Glomerular endothelial cell (primary cell): ENCODE results near the gene FXYD7. TPM values are rescaled to one million over a fixed set of nuclear protein-coding genes. Genes with fewer than 3 reads are reported as not detected.
"Not testable (repeated sequence)": the region's sequence is repeated elsewhere in the genome, so short reads cannot be mapped to it uniquely, and the experiment has no call there.

Experiments used
- DNase-seq: peaks from one replicate; pipeline ENCODE4 v3.0.0-alpha.2; 2011; ENCODE audit warnings: low read depth, low spot score; ENCODE audit errors: extremely low read depth
- total RNA-seq: library from RNA; depleted of rRNA; stranded (reverse); fragments of >200 nt; gene quantifications from 2 replicates; pipeline ENCODE4 v1.2.3, GENCODE V29; 2015

Gene FXYD7
- total RNA-seq, 1 donor from 2014 or later = not detected

- DNase-seq = no peak
These were observed 337 bp upstream of the FXYD7 start for GRCh38 chr19:35142606-35143230.

DNA sequence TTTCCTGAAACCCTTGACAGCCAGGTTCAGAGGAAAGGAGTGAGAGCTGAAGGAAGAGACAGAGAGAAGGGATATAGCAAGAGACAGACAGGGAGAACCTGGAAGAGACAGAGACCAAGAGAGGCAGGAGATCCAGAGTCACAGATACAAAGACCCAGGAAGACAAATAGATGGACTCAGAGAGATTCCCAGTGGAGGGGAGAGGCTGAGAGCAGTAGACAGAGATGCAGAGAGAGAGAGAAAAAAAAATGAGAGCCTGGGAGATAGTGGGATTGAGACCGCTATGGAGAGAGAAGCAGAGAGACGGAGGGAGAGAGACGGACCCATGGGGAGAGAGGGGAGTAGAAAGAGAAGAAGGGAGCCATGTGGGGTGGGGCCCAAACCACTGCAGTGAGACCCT is 763 bp downstream of the FXYD7 start:
- DNase-seq = no peak

DNA sequence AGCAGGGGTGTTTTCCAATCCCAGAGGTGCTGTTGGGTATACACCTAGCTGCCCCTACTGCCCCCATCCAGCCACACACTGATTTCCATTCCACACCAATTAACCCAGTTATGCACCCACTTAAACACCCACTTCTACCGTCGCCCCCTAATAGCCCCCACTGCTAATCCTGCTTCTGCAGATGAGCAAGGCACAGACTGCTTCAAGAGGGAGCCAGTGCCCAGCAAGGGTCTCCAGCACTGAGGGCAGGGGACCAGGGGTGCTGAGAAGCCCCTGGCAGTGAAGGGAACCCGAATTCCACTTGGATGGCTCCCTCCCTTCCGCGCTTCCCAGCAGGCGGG is 1.2 kb downstream of the FXYD7 start:
- DNase-seq = no peak

- no peak for DNase-seq
These were observed 1.8 kb downstream of the FXYD7 start for GRCh38 chr19:35144600-35145436.

- DNase-seq = no peak
These were observed 3.8 kb downstream of the FXYD7 start for GRCh38 chr19:35146746-35147459.

DNA sequence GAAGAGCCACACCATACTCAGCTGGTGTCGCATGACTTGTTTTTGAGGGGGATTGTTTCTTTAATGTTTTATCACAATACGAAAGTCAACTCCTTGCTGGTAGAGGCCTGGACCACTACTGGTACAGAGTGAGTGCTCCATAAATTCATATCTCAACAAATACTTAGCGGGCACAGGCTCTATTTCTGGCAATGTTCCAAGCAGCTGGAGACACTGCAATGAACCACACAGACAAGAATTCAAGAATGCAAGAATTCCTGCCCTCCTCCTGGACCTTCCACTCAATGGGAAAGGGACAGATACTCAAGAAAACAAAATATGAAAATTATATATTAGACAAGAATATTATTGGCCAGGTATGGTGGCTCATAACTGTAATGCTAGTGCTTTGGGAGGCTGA is 6.4 kb downstream of the FXYD7 start:
- no peak for DNase-seq

- DNase-seq = no peak
These were observed 7.4 kb downstream of the FXYD7 start for GRCh38 chr19:35150445-35150844.

GRCh38 chr19:35151273-35152065 is 8.4 kb downstream of the FXYD7 start:
- DNase-seq = no peak

DNA sequence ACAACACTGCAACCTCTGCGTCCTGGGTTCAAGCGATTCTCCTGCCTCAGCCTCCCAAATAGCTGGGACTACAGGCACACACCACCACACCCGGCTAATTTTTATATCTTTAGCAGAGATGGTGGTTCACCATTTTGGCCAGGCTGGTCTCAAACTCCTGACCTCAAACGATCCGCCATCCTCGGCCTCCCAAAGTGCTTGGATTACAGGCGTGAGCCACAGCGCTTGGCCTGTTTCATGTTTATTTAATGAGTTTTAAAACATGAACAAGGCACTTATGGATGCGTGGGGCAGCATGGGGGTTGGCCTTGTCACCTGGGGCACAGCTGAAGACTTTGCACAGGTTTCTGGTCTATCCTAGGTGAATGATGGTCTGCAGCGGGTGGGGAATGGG is 10.1 kb downstream of the FXYD7 start:
- DNase-seq = not testable (repeated sequence)

DNA sequence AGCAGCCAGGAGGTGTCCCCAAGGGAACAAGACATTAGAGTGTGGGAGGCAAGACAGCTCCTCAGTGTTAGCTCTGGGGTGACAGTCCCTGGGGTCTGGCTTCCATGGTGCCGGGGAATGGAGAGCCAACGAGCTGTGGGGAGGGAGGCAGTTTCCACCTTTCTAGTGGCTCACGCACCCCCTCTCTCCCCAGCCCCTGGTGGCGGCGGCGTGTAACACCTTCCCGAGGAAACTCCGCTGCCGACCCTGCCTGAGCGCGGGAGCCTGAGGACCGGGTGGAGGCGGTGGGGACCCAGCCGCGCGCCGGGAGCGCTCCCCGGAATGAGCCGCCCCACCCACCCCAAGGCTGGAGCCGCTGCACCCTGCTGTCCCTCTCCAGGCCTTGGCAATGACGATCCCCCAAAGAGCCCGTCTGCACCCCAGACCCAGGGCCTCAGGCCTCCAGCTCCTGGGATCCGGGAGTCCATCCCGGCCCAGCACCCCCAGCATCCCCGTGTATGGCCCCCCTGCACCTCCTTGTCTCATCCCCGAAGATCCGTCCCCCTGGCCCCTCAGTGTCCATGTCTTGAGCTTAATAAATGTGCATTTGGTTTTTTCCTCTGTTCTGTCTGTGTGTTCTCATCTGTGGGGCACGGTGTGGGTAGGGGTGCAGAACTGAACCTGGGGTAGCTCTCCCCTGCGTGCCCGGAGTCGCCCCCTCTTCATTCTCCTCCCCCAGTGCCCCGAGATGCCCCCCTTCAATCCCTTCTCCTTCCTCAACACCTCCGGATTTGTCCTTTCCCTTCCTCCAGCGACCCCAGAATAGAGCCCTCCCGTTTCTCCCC is 10.9 kb downstream of the FXYD7 start:
- DNase-seq = no peak

DNA sequence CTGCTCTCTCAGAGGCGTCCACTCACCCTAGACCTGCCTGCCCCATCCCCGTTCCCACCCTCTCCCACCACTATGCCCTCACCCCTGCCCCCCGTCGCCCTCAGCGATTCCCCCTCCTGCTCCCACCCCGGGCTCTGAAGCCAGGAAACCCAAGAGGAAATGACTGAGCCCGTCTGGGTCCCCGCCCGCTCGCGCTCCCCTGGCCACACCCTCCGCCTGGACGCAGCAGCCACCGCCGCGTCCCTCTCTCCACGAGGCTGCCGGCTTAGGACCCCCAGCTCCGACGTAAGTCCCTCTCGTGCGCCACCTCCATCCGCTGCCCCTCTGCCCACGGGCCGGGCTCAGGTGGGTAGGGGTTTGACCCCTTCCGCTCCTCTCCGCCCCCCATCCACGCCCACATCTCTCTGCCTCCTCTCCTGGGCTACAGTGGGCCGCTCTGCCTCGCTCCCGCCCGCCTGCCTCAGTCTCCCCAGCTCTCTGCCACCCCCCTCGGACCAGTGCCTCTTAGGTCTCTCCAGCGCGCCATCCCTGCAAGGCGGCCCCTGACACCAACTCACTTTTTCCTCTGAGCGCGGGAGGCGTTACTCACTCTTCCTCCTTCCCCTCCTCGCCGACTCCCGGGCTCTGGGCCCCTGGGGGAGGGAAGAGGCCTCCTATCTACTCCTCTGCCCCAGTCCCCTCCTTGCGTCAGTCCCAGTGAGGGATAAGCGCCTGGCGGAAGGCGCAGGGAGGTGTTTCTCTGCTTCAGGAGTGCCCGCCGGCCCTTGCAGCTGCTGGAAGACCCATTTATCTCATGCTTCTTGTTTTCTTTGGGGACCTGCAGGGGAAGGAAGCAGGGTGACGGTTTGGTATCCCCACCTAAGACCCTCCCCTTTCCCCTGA is 11.7 kb downstream of the FXYD7 start, which contains the start of gene FXYD5:
Gene FXYD5, plus strand, starts transcription at position 211 of the 882 bp plus-strand sequence. CDS start 816 bp downstream, outside the sequence.
- no peak for DNase-seq

GRCh38 chr19:35155441-35155840 is 12.4 kb downstream of the FXYD7 start:
- DNase-seq = no peak

DNA sequence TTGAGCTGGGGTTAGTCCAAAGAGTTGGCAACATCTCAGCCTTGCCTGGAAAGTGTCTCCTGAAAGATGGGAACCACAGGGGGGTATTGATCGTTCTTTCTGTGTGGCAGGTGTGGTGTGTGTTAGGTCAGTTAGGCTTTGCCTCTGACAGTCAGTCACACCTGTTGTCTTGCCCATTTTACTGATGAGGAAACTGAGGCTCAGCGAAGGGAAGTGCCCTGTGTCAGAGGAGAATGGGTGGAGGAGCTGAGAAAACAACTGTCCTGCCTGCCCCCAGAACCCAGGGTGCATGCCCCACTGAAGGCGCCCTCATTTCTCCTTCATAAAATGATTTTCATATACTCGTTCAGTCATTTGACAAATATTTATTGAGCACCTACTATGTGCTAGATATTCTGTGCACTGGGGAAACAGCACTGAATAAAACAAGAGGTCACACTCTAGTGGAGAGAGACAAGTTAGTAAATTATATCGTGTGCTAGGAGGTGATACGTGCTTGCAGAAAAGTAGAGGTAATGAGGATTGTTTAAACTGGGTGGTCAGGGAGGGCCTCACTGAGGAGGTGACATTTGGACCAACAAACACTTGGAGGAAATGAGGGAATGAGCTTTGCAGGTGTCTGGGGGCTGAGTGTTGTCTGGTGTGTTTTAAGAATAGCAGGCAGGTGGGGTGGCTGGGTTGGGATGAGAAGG is 13.1 kb downstream of the FXYD7 start:
- DNase-seq = no peak

GRCh38 chr19:35156673-35157014 is 13.6 kb downstream of the FXYD7 start:
- DNase-seq = no peak

DNA sequence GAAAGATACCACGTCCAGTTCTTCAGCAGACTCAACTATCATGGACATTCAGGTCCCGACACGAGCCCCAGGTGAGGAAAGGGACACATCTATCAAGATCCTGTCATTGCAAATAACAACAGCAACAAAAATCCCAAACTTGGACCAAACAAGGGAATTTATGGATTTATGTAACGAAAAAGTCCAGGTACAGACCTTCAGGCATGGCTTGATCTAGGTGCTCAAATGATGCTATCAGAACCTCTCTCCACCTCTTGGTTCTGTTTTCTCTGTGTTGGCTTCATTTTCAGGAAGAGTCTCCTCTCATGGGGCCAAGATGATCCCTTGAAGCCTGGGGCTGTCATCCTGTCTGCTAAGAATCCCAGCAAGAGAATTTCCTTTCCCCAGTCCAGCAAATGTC is 14.4 kb downstream of the FXYD7 start:
- DNase-seq = no peak

DNA sequence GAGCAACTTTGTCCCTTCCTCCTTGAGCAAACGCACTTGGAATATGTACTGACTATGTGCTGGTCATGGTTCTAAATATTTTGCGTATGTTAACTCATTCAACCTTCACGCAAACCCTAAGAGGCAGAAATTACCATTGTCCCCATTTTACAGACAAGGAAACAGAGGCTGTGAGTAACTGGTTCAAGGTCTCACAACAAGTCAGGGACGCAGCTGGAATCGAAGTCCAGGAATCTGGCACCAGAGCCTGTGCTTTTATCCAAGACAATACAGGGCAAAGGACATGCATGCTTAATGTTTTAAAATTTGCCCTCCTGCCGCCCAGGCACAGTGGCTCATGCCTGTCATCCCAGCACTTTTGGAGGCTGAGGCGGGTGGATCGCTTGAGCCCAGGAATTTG is 16.6 kb downstream of the FXYD7 start:
- no peak for DNase-seq

- no peak for DNase-seq
These were observed 17.8 kb downstream of the FXYD7 start for GRCh38 chr19:35160629-35161433.

DNA sequence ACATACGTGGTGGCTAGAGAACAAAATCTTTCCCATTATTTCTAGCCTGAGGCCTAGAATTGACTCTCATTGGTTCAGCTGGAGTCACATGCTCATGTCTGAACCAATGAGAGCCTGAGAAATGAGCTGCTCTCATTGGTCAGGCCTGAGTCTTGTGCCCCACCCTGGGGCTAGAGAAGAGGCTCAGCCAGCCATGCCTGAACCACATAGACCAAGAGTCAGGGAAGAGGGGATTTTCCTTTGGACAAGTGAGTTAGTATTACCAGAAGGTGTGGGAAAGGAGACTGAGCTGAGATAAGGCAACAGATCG is 18.3 kb downstream of the FXYD7 start:
- DNase-seq = no peak
